Muscle of back (tissue), 11 donors: ENCODE results near the gene OR14A16. TPM values are rescaled to one million over a fixed set of nuclear protein-coding genes. Genes with fewer than 3 reads are reported as not detected.

Source experiments
- DNase-seq, 3 donors: peaks; one replicate each; pipeline versions ENCODE4 v3.0.0 to v3.0.0-alpha.2; 2013
- polyA plus RNA-seq, 10 donors: library from polyadenylated mRNA; unstranded; fragments of 120-200 nt; gene quantifications; one replicate each; pipeline ENCODE4 v1.2.1, GENCODE V29; 2013; ENCODE audit not compliant: insufficient read length in 10 of 10

OR14A16 gene
- polyA plus RNA-seq, 10 donors = not detected

- no peak for DNase-seq
Observed at GRCh38 chr1:247769603-247770002, 54.3 kb downstream of the OR14A16 start.

Other genes starting within 250 kb of the OR14A16 start
- gene OR2G2, start 235.8 kb downstream of the OR14A16 start, polyA plus RNA-seq = not detected
- gene OR2G3, start 218.5 kb downstream of the OR14A16 start, polyA plus RNA-seq = not detected
- not detected for gene OR13G1, start 144.4 kb downstream of the OR14A16 start, polyA plus RNA-seq
- gene OR6F1, start 107.5 kb downstream of the OR14A16 start, polyA plus RNA-seq = not detected
- gene OR14K1, start 85.5 kb downstream of the OR14A16 start, polyA plus RNA-seq = not detected
- not detected for gene OR14A2, start 76.0 kb downstream of the OR14A16 start, polyA plus RNA-seq
- gene OR1C1, start 63.6 kb downstream of the OR14A16 start, polyA plus RNA-seq = not detected
- not detected for gene OR11L1, start 17.8 kb upstream of the OR14A16 start, polyA plus RNA-seq
- 10 to 100 TPM in 1 of 10 donors, 1 to 10 TPM in 9; 2.3 to 11.2 (median 4.2) TPM for gene TRIM58, start 33.1 kb upstream of the OR14A16 start, polyA plus RNA-seq
- gene OR2W3, start 71.5 kb upstream of the OR14A16 start, polyA plus RNA-seq = 1 to 10 TPM in 6 of 10 donors, under 1 TPM in 4; 0.30 to 2.2 (median 1.5) TPM
- gene OR2T8, start 96.1 kb upstream of the OR14A16 start, polyA plus RNA-seq = under 1 TPM in 2 of 10 donors, not detected in 8; 0.19 to 0.27 TPM
- gene OR2AJ1, start 100.8 kb upstream of the OR14A16 start, polyA plus RNA-seq = not detected
- gene OR2L8, start 124.7 kb upstream of the OR14A16 start, polyA plus RNA-seq = not detected
- gene OR2AK2, start 141.1 kb upstream of the OR14A16 start, polyA plus RNA-seq = not detected
- gene OR2L5, start 189.5 kb upstream of the OR14A16 start, polyA plus RNA-seq = not detected
- gene OR2L2, start 206.0 kb upstream of the OR14A16 start, polyA plus RNA-seq = under 1 TPM in 3 of 10 donors, not detected in 7; 0.04 to 0.08 (median 0.06) TPM
- not detected for gene OR2L3, start 222.7 kb upstream of the OR14A16 start, polyA plus RNA-seq